Measurements from ENCODE around the gene GPR87. TPM values are rescaled to one million over a fixed set of nuclear protein-coding genes. Genes with fewer than 3 reads are reported as not detected.
A peak's percentile ranks its signal among the peaks of the same experiment; 100 is the strongest.

The GPR87 gene
- total and polyA plus RNA-seq, 2 experiments from 2014 or later, result 7.0 to 11.0 TPM

DNA sequence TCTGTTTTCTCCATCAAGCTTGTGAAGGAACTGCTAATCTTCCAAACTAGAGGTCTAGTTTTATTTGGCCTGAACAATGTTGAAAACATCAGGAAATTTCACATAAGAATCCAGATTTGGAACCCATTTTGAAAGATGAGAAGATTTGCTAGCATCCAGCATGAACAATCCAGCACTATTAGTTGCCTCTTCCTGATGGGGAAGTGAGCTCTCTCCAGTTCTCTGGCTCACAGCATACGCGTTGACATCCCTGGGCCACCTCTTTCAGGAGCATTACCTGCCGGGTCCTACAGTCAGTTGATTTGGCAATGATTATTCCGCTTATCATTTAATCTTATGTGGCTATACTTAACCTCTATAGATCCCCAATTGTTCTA lies 10.9 kb downstream of the GPR87 start:
- Histone ChIP-seq H2AFZ (peak overlapping the region; percentile 10), H3K9me3 (ENCODE audit: low read depth) (no peaks in the 10 kb centered on the region), H3K27ac (peak overlapping the region; percentile 84), H4K20me1 (ENCODE audit: insufficient read depth, poor library complexity, severe bottlenecking) (no peaks in the 10 kb centered on the region), H3K9me2 (replicated peaks; ENCODE audit: insufficient read depth) (no peaks in the 10 kb centered on the region), H3K4me3 (no peak overlapping the region), H3K27me3 (no peaks in the 10 kb centered on the region), H3K79me2 (no peaks in the 10 kb centered on the region), H3K4me2 (no peak overlapping the region), H3K4me1 (ENCODE audit: insufficient read depth) (peaks cover 15% of the 10 kb centered on the region), H3K36me3 (replicated peaks; ENCODE audit: insufficient read depth, low read depth) (no peaks in the 10 kb centered on the region)
- TF ChIP-seq EZH2 (IDR thresholded peaks at IDR 0.05; ENCODE audit: borderline replicate concordance) (no peak), EZH2phosphoT487 (IDR thresholded peaks at IDR 0.05; ENCODE audit: low read depth, severe bottlenecking, unreplicated experiment) (no peak)
- TF ChIP-seq, protein P1, sequence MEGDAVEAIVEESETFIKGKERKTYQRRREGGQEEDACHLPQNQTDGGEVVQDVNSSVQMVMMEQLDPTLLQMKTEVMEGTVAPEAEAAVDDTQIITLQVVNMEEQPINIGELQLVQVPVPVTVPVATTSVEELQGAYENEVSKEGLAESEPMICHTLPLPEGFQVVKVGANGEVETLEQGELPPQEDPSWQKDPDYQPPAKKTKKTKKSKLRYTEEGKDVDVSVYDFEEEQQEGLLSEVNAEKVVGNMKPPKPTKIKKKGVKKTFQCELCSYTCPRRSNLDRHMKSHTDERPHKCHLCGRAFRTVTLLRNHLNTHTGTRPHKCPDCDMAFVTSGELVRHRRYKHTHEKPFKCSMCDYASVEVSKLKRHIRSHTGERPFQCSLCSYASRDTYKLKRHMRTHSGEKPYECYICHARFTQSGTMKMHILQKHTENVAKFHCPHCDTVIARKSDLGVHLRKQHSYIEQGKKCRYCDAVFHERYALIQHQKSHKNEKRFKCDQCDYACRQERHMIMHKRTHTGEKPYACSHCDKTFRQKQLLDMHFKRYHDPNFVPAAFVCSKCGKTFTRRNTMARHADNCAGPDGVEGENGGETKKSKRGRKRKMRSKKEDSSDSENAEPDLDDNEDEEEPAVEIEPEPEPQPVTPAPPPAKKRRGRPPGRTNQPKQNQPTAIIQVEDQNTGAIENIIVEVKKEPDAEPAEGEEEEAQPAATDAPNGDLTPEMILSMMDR (IDR thresholded peaks at IDR 0.05; ENCODE audit: poor library complexity), result no peak
- DNase-seq (ENCODE audit: low spot score), result no peak
- WGBS (ENCODE audit: low lambda C conversion rate, missing lambda C conversion rate), result 92% methylated on average over 4 of the region's 4 CpGs

DNA sequence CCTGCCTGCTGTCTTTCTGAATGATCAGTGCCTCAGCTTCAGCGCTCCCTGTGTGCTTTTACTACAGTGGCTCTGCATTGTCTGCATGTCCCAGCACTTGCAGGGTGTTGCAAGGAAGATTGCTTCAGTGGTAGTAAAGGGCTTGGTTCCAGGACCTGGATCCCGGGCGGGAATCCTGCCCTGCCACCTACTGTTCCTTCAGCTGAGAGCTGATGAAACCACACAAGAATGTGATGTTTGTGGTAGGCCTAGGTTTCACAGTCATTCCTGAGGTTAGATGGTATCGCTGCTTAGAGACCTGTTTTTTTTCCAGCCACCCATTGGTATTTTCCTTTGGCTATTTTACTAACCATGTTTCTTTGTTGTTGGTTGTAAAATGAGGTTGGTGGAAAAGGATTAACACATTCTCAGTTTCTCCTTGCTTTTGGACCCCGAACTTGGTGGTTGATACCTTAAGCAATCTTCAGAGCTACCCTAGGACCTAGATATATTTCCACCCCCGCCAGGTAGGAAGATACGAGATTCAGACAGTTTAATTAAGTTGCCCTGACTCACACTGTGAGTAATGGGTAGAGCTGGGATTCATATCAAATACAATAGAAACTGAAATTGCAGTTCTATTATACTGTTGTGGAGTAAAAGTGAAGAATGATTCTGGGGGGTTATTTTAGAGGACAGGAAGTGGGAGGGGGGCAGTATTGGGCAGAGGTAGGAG lies 11.4 kb downstream of the GPR87 start:
- no peaks in the 10 kb centered on the region for H3K27me3 ChIP-seq
- no peaks in the 10 kb centered on the region for H4K20me1 ChIP-seq (ENCODE audit: insufficient read depth, poor library complexity, severe bottlenecking)
- peak overlapping the region; percentile 20 for H3K4me2 ChIP-seq
- peak overlapping the region; percentile 84 for H3K27ac ChIP-seq
- WGBS (ENCODE audit: low lambda C conversion rate, missing lambda C conversion rate), result 32% methylated on average over 7 of the region's 7 CpGs
- no peaks in the 10 kb centered on the region for H3K9me2 ChIP-seq (replicated peaks; ENCODE audit: insufficient read depth)
- no peak for TF ChIP-seq EZH2phosphoT487 (IDR thresholded peaks at IDR 0.05; ENCODE audit: low read depth, severe bottlenecking, unreplicated experiment)
- TF ChIP-seq, protein P1 (IDR thresholded peaks at IDR 0.05; ENCODE audit: poor library complexity), result peak; percentile 34
- H3K36me3 ChIP-seq (replicated peaks; ENCODE audit: insufficient read depth, low read depth), result no peaks in the 10 kb centered on the region
- no peaks in the 10 kb centered on the region for H3K9me3 ChIP-seq (ENCODE audit: low read depth)
- peak overlapping the region; percentile 10 for H2AFZ ChIP-seq
- H3K4me3 ChIP-seq, result no peak overlapping the region
- H3K4me1 ChIP-seq (ENCODE audit: insufficient read depth), result peaks cover 15% of the 10 kb centered on the region
- DNase-seq (ENCODE audit: low spot score), result peak; percentile 89
- no peaks in the 10 kb centered on the region for H3K79me2 ChIP-seq

DNA sequence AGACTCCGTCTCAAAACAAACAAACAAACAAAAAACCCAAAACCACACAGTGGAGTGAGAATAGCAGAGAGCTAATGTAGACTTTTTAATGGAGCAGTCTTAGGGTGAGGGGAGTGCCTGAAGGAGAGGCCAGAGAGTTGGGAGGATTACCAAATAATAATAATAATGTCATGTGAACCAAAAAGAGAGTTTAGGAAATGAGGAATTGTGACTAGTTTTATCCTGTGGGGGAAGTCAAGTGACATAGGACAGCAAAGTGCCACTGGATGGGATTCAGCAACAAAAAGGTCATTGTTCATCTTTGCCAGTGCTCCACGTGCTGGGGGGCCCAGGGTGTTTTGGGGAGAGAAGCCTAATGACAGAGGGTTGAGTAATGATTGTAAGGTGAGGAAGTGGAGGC lies 12.9 kb downstream of the GPR87 start:
- DNase-seq (ENCODE audit: low spot score), result no peak
- WGBS (ENCODE audit: low lambda C conversion rate, missing lambda C conversion rate), result 80% methylated on average over 2 of the region's 2 CpGs

More for the DNA sequence above, 12.9 kb downstream of the GPR87 start:
- H3K9me3 ChIP-seq (ENCODE audit: low read depth), result no peaks in the 10 kb centered on the region
- no peaks in the 10 kb centered on the region for H4K20me1 ChIP-seq (ENCODE audit: insufficient read depth, poor library complexity, severe bottlenecking)
- H3K79me2 ChIP-seq, result no peaks in the 10 kb centered on the region
- peak overlapping the region; percentile 3 for H3K27ac ChIP-seq
- no peaks in the 10 kb centered on the region for H3K36me3 ChIP-seq (replicated peaks; ENCODE audit: insufficient read depth, low read depth)
- H3K4me3 ChIP-seq, result no peak overlapping the region
- no peak overlapping the region for H3K4me2 ChIP-seq
- TF ChIP-seq EZH2phosphoT487 (IDR thresholded peaks at IDR 0.05; ENCODE audit: low read depth, severe bottlenecking, unreplicated experiment), result no peak
- TF ChIP-seq EZH2 (IDR thresholded peaks at IDR 0.05; ENCODE audit: borderline replicate concordance), result no peak
- TF ChIP-seq, protein P1 (IDR thresholded peaks at IDR 0.05; ENCODE audit: poor library complexity), result no peak
- H2AFZ ChIP-seq, result no peak overlapping the region
- H3K9me2 ChIP-seq (replicated peaks; ENCODE audit: insufficient read depth), result no peaks in the 10 kb centered on the region
- no peaks in the 10 kb centered on the region for H3K27me3 ChIP-seq
- peaks cover 15% of the 10 kb centered on the region for H3K4me1 ChIP-seq (ENCODE audit: insufficient read depth)
